Astrocyte (in vitro differentiated cells and primary cell): ENCODE data around the gene SERPINI1.

Experiments used
- EZH2 ChIP-seq: IDR thresholded peaks from 2 replicates; pipeline ENCODE4 v1.6.1; 2012; ENCODE audit warnings: mild to moderate bottlenecking, low read length, inconsistent platforms; ENCODE audit not compliant: insufficient read depth
- TF ChIP-seq, protein P1 (sequence below): IDR thresholded peaks from 2 replicates; pipeline ENCODE4 v1.5.1; 2011; ENCODE audit warnings: low read depth, mild to moderate bottlenecking, inconsistent platforms, low read length, moderate library complexity; ENCODE audit not compliant: insufficient read depth

GRCh38 chr3:167862104-167862730 lies 126.7 kb downstream of the SERPINI1 start:
- TF ChIP-seq, protein P1, sequence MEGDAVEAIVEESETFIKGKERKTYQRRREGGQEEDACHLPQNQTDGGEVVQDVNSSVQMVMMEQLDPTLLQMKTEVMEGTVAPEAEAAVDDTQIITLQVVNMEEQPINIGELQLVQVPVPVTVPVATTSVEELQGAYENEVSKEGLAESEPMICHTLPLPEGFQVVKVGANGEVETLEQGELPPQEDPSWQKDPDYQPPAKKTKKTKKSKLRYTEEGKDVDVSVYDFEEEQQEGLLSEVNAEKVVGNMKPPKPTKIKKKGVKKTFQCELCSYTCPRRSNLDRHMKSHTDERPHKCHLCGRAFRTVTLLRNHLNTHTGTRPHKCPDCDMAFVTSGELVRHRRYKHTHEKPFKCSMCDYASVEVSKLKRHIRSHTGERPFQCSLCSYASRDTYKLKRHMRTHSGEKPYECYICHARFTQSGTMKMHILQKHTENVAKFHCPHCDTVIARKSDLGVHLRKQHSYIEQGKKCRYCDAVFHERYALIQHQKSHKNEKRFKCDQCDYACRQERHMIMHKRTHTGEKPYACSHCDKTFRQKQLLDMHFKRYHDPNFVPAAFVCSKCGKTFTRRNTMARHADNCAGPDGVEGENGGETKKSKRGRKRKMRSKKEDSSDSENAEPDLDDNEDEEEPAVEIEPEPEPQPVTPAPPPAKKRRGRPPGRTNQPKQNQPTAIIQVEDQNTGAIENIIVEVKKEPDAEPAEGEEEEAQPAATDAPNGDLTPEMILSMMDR: no peak
- no peak for TF ChIP-seq EZH2
